Measurements from ENCODE around the gene SMPDL3B. TPM values are rescaled to one million over a fixed set of nuclear protein-coding genes. Genes with fewer than 3 reads are reported as not detected.

Gene SMPDL3B
- total and polyA plus RNA-seq, 2 of the 13 experiments (the other 11 are each of a cell fraction or from before 2014, with no cell fraction given), result 0.29 to 1.3 TPM

- no peak for TF ChIP-seq ZBTB4 (CRISPR knock-in tag; IDR thresholded peaks at IDR 0.05; ENCODE audit: borderline replicate concordance)
Observed at GRCh38 chr1:27945020-27945419, 10.2 kb downstream of the SMPDL3B start (continued).

- CTCF ChIA-PET (ENCODE audit: low intra/inter-chr PET ratio, low total read pairs), result no interaction called here
- Histone ChIP-seq H3K4me3 (replicated peaks in 1 of 3; ENCODE audit: insufficient read depth in 1 of 3, low read depth in 2 of 3, low read length in 3 of 3) (no peak overlapping the region), H4K20me1 (ENCODE audit: insufficient read depth, low read length) (no peaks in the 10 kb centered on the region), H3K79me2 (ENCODE audit: insufficient read depth, low read length) (no peaks in the 10 kb centered on the region), H3K4me2 (ENCODE audit: low read depth, low read length) (no peak overlapping the region), H3K27ac (ENCODE audit: extremely low read length, insufficient read depth, low read length) (no peak overlapping the region), H3K9ac (ENCODE audit: insufficient read depth, low read depth, low read length) (no peak overlapping the region), H3K4me1 (ENCODE audit: insufficient read depth, low read length) (peaks cover 28% of the 10 kb centered on the region), H3K9me3 (ENCODE audit: low read length) (no peaks in the 10 kb centered on the region), H3K36me3 (replicated peaks in 1 of 2; ENCODE audit: control insufficient read depth in 1 of 2, insufficient read depth in 2 of 2, low read length in 2 of 2) (no peaks in the 10 kb centered on the region), H3K27me3 (ENCODE audit: control insufficient read depth in 1 of 2, insufficient read depth in 2 of 2, low read length in 2 of 2) (no peaks in the 10 kb centered on the region), H2AFZ (ENCODE audit: low read length) (no peak overlapping the region)
- POLR2A ChIA-PET, result no interaction called here
- ATAC-seq, result no peak
- no peak for DNase-seq (ENCODE audit: low spot score)
- no TSS peak for BruUV-seq (replicated peaks)
- in situ Hi-C loops (cut with HindIII; ENCODE audit: extremely low pct_ligation_motif_present, low pct_unique_long_range_greater_than_20kb), result no loop called here
- 83% methylated on average over 4 of the region's 8 CpGs for WGBS (ENCODE audit: low lambda C conversion rate)
- no peak for TF ChIP-seq ZC3H13 (CRISPR knock-in tag; IDR thresholded peaks at IDR 0.05)
- no peak for TF ChIP-seq MIER3 (CRISPR knock-in tag; IDR thresholded peaks at IDR 0.05; ENCODE audit: borderline replicate concordance)
- no peak for TF ChIP-seq IKZF5 (CRISPR knock-in tag; IDR thresholded peaks at IDR 0.05)
- no peak for TF ChIP-seq ZNF205 (CRISPR knock-in tag; IDR thresholded peaks at IDR 0.05)
- TF ChIP-seq ZNF460 (CRISPR knock-in tag; IDR thresholded peaks at IDR 0.05; ENCODE audit: borderline replicate concordance), result no peak
- TF ChIP-seq ZNF652 (CRISPR knock-in tag; IDR thresholded peaks at IDR 0.05; ENCODE audit: borderline replicate concordance, low read depth), result no peak
- TF ChIP-seq KDM1A (CRISPR knock-in tag; IDR thresholded peaks at IDR 0.05), result no peak
- TF ChIP-seq RXRA (CRISPR knock-in tag; IDR thresholded peaks at IDR 0.05), result no peak
- TF ChIP-seq DRAP1 (CRISPR knock-in tag; IDR thresholded peaks at IDR 0.05), result no peak
- TF ChIP-seq TCF7L2 (IDR thresholded peaks at IDR 0.05; ENCODE audit: low read depth, low read length), result no peak
- TF ChIP-seq CSRNP1 (CRISPR knock-in tag; IDR thresholded peaks at IDR 0.05), result no peak
- intact Hi-C loops (cut with micrococcal nuclease; ENCODE audit: unreplicated experiment), result no loop called here
- no peak for FAIRE-seq
Observed at GRCh38 chr1:27949027-27949426, 14.2 kb downstream of the SMPDL3B start.
